Neuronal stem cell (in vitro differentiated cells): ENCODE data around the gene EBNA1BP2.
"Not testable (repeated sequence)": the region's sequence is repeated elsewhere in the genome, so short reads cannot be mapped to it uniquely, and the experiment has no call there.

Experiments
- DNase-seq: peaks from one replicate; pipeline ENCODE4 v3.0.0-alpha.2; 2013; ENCODE audit warnings: low spot score
- H2AFZ ChIP-seq: one replicate; pipeline ENCODE4 v1.6.1; 2013; ENCODE audit warnings: mild to moderate bottlenecking, low read length, inconsistent platforms
- H2AK5ac ChIP-seq: 2 replicates; pipeline ENCODE4 v1.6.1; 2013; ENCODE audit warnings: low read depth, mild to moderate bottlenecking, inconsistent platforms, low read length, moderate library complexity, mixed read lengths
- H2BK120ac ChIP-seq: 2 replicates; pipeline ENCODE4 v1.6.1; 2013; ENCODE audit warnings: low read depth, mild to moderate bottlenecking, inconsistent platforms, low read length, moderate library complexity, mixed read lengths
- H2BK12ac ChIP-seq: one replicate; pipeline ENCODE4 v1.6.1; 2013; ENCODE audit warnings: low read length, inconsistent platforms
- H2BK15ac ChIP-seq: 2 replicates; pipeline ENCODE4 v1.6.1; 2013; ENCODE audit warnings: mild to moderate bottlenecking, low read length, inconsistent platforms, mixed read lengths
- H2BK5ac ChIP-seq: one replicate; pipeline ENCODE4 v1.6.1; 2013; ENCODE audit warnings: inconsistent platforms, mild to moderate bottlenecking, low read length, moderate library complexity
- H3K14ac ChIP-seq: one replicate; pipeline ENCODE4 v1.6.1; 2013; ENCODE audit warnings: low read length, inconsistent platforms
- H3K18ac ChIP-seq: 2 replicates; pipeline ENCODE4 v1.6.1; 2013; ENCODE audit warnings: low read length, inconsistent platforms
- H3K23ac ChIP-seq: 2 replicates; pipeline ENCODE4 v1.6.1; 2013; ENCODE audit warnings: low read depth, mild to moderate bottlenecking, mixed read lengths, low read length, inconsistent platforms; ENCODE audit not compliant: poor library complexity
- H3K27ac ChIP-seq: replicated peaks from 3 replicates; pipeline ENCODE4 v1.5.1; 2013; ENCODE audit warnings: low read length, inconsistent platforms
- H3K27me3 ChIP-seq, 3 experiments: 2 replicates each; pipeline ENCODE4 v1.6.1; 2013; ENCODE audit warnings: low read length in 3 of 3, mild to moderate bottlenecking in 2 of 3, inconsistent platforms in 1 of 3, low read depth in 1 of 3, mixed read lengths in 1 of 3, moderate library complexity in 1 of 3; ENCODE audit not compliant: control insufficient read depth in 3 of 3, insufficient read depth in 3 of 3
- H3K36me3 ChIP-seq, 2 donors: replicated peaks in 1 of 2; 2 replicates each; pipeline ENCODE4 v1.6.1; 2013; ENCODE audit warnings: low read length in 2 of 2; ENCODE audit not compliant: control insufficient read depth in 2 of 2, insufficient read depth in 2 of 2
- H3K4ac ChIP-seq: 2 replicates; pipeline ENCODE4 v1.6.1; 2013; ENCODE audit warnings: inconsistent platforms, mild to moderate bottlenecking, low read length, moderate library complexity
- H3K4me1 ChIP-seq, 2 donors: 1 replicate in 1 of 2; 2 replicates in 1 of 2; pipeline ENCODE4 v1.6.1; 2013; ENCODE audit warnings: low read length in 2 of 2, low read depth in 1 of 2; ENCODE audit not compliant: control insufficient read depth in 2 of 2, insufficient read depth in 1 of 2
- H3K4me2 ChIP-seq: one replicate; pipeline ENCODE4 v1.6.1; 2013; ENCODE audit warnings: mild to moderate bottlenecking, low read length, inconsistent platforms; ENCODE audit not compliant: insufficient read depth, poor library complexity, severe bottlenecking
- H3K4me3 ChIP-seq, 2 donors: 2 replicates each; pipeline ENCODE4 v1.5.1; 2013; ENCODE audit warnings: low read length in 2 of 2, mild to moderate bottlenecking in 2 of 2, inconsistent platforms in 1 of 2, moderate library complexity in 1 of 2
- H3K79me1 ChIP-seq: one replicate; pipeline ENCODE4 v1.6.1; 2013; ENCODE audit warnings: low read depth, mild to moderate bottlenecking, inconsistent platforms, low read length, moderate library complexity
- H3K9ac ChIP-seq: one replicate; pipeline ENCODE4 v1.6.1; 2013; ENCODE audit warnings: mild to moderate bottlenecking, low read depth, low read length, inconsistent platforms; ENCODE audit not compliant: poor library complexity
- H3K9me3 ChIP-seq, 2 donors: replicated peaks in 1 of 2; 2 replicates each; pipeline versions ENCODE3 to v1.6.1; 2013; ENCODE audit warnings: low read length in 2 of 2, mild to moderate bottlenecking in 2 of 2, inconsistent platforms in 1 of 2, low read depth in 1 of 2, mixed read lengths in 1 of 2, moderate library complexity in 1 of 2; ENCODE audit not compliant: control insufficient read depth in 2 of 2, insufficient read depth in 1 of 2
- H4K8ac ChIP-seq: one replicate; pipeline ENCODE4 v1.6.1; 2013; ENCODE audit warnings: low read depth, mild to moderate bottlenecking, inconsistent platforms, low read length, moderate library complexity
- H4K91ac ChIP-seq: one replicate; pipeline ENCODE4 v1.6.1; 2013; ENCODE audit warnings: low read length, low read depth, mild to moderate bottlenecking, inconsistent platforms; ENCODE audit not compliant: poor library complexity
- WGBS, 2 donors: extraction: QIAGEN DNeasy Blood & Tissue Kit; methylation state at CpG; one replicate each; pipeline ENCODE4 v1.1.7; 2013; ENCODE audit warnings: missing lambda C conversion rate in 2 of 2, mixed read lengths in 1 of 2; ENCODE audit not compliant: insufficient read length in 2 of 2, insufficient replicate concordance in 1 of 2; ENCODE audit errors: extremely low coverage in 2 of 2; 5-methylcytosine and 5-hydroxymethylcytosine counted together

EBNA1BP2 gene

DNA sequence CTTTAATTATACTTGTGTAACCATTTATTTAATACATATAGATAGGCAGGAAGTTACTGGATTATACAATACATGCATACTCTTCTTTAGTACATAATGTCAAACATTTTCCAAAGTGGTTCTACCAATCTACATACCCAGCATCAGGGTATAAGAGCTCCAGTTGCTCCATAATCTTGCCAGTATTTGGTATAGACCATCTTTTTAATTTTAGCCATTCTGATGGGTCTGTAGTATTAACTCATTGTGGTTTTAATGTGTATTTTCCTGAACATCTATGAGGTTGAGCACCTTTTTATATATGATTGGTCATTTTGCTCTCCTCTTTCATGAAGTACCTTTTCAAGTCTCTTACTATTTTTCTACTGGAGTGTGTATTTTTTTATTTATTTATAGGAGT is 32.1 kb downstream of the EBNA1BP2 start:
- Histone ChIP-seq H3K36me3 (no peaks in the 10 kb centered on the region), H3K9me3 (peaks cover 2 to 24% of the 10 kb centered on the region in 2 donors), H3K4me2 (no peak overlapping the region), H3K27me3 (no peaks in the 10 kb centered on the region), H4K8ac (no peak overlapping the region), H3K18ac (no peak overlapping the region), H2AK5ac (no peak overlapping the region), H4K91ac (no peak overlapping the region), H2BK120ac (no peak overlapping the region), H3K79me1 (peaks cover under 1% of the 10 kb centered on the region), H3K9ac (no peak overlapping the region), H3K23ac (no peak overlapping the region), H3K14ac (no peak overlapping the region), H3K4ac (no peak overlapping the region), H3K27ac (no peak overlapping the region), H2BK12ac (no peak overlapping the region), H3K4me1 (no peaks in the 10 kb centered on the region), H2BK5ac (no peak overlapping the region), H2AFZ (no peak overlapping the region), H3K4me3 (no peak overlapping the region), H2BK15ac (no peak overlapping the region)
- DNase-seq = no peak

- DNase-seq, H2BK12ac ChIP-seq, H3K4ac ChIP-seq, H2BK5ac ChIP-seq, H3K4me1 ChIP-seq, H3K4me2 ChIP-seq, H3K79me1 ChIP-seq, H3K36me3 ChIP-seq, H3K27me3 ChIP-seq, H3K23ac ChIP-seq, H2BK120ac ChIP-seq, H2BK15ac ChIP-seq, H3K27ac ChIP-seq, H3K4me3 ChIP-seq, H4K8ac ChIP-seq, H2AK5ac ChIP-seq, H3K9ac ChIP-seq, H2AFZ ChIP-seq, H4K91ac ChIP-seq, H3K14ac ChIP-seq, H3K18ac ChIP-seq: not testable (repeated sequence)
- peaks cover 3 to 31% of the 10 kb centered on the region in 2 donors for H3K9me3 ChIP-seq
- no CpG with 5 or more reads among the region's 8 CpGs for whole genome bisulfite sequencing, 2 donors
Measured at GRCh38 chr1:43139295-43139694, 32.8 kb downstream of the EBNA1BP2 start.

DNA sequence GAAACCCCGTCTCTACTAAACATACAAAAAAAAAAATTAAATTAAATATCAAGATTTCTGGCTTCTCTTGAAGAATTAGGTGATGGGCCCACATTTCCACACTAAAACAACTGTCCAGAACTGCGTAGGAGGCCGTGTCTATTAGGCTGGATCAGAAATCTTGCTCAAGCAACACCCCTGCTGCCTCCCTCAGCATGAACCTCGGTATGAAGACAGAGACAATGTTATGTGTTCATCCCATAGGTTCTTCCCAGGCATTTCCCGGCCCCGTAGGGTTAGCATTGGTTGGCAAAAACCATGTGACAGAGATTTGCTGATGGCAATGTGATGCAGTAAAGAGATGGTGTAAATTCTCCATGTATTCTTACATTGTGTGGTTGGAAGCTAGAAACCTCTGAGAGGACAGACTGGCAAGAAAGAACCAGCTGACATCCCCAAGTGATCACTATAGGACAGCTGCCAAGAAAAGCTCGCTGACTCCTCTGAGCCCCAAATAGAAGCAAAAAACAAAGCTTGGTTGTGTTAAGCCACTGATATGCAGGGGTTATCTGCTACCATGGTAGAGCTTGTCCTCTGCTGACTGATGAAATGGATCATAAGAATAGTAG is 34.5 kb downstream of the EBNA1BP2 start:
- H2AK5ac ChIP-seq = no peak overlapping the region
- WGBS, 2 donors = no CpG with 5 or more reads among the region's 7 CpGs
- no peak overlapping the region for H3K4me3 ChIP-seq
- no peak overlapping the region for H4K8ac ChIP-seq
- no peak for DNase-seq
- no peak overlapping the region for H2BK5ac ChIP-seq
- no peaks in the 10 kb centered on the region for H3K27me3 ChIP-seq
- no peak overlapping the region for H3K4me2 ChIP-seq
- no peaks in the 10 kb centered on the region for H3K36me3 ChIP-seq
- H3K18ac ChIP-seq = no peak overlapping the region
- H3K9me3 ChIP-seq = peaks cover 4 to 36% of the 10 kb centered on the region in 2 donors
- peaks cover 3% of the 10 kb centered on the region for H3K79me1 ChIP-seq
- no peak overlapping the region for H3K23ac ChIP-seq
- no peak overlapping the region for H3K27ac ChIP-seq
- H3K14ac ChIP-seq = no peak overlapping the region
- no peaks in the 10 kb centered on the region for H3K4me1 ChIP-seq
- no peak overlapping the region for H2BK15ac ChIP-seq
- H3K9ac ChIP-seq = no peak overlapping the region
- H4K91ac ChIP-seq = no peak overlapping the region
- H2AFZ ChIP-seq = no peak overlapping the region
- H2BK120ac ChIP-seq = no peak overlapping the region
- H3K4ac ChIP-seq = no peak overlapping the region
- H2BK12ac ChIP-seq = no peak overlapping the region

DNA sequence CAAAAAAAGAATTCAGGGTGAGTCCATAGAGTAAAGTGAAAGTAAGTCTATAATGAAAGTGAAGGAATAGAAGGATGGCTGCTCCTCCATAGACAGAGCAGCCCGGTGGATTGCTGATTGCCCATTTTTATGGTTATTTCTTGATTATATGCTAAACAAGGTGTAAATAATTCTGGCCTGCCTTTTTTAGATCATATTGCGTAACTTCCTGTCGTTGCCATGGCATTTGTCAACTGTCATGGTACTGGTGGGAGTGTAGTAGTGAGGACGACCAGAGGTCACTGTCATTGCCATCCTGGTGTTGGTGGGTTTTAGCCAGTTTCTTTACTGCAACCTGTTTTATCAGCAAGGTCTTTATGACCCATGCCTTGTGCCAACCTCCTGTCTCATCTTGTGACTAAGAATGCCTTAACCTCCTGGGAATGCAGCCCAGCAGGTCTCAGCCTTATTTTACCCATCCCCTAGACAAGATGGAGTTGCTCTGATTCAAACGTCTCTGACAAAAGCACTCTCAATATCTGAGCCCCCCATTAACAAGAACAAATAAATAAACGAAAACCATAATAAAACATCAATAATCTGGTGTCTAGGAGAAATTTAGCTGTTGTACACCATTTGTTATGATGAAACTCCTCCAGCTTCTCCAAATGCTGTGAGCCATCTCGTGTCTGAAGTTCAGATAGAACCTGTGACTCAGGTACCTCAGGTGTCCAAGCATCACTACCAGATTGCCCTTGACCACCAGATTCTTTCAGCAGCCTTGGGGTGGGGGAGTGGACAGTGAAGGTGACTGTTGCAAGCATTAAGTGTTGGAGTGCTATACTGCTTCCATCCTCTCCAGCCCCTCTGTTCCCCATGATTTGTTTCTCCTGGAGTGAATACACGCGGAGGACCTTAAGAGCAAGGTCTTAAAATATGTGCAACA is 36.0 kb downstream of the EBNA1BP2 start:
- Histone ChIP-seq H4K91ac (no peak overlapping the region), H3K79me1 (peaks cover 3% of the 10 kb centered on the region), H2AK5ac (no peak overlapping the region), H3K36me3 (no peaks in the 10 kb centered on the region), H2BK120ac (no peak overlapping the region), H2AFZ (no peak overlapping the region), H3K27ac (no peak overlapping the region), H2BK12ac (no peak overlapping the region), H2BK15ac (no peak overlapping the region), H3K9ac (no peak overlapping the region), H3K23ac (no peak overlapping the region), H3K9me3 (peaks cover 6 to 36% of the 10 kb centered on the region in 2 donors), H3K4me1 (no peaks in the 10 kb centered on the region), H3K4ac (no peak overlapping the region), H4K8ac (no peak overlapping the region), H3K4me3 (no peak overlapping the region), H3K4me2 (no peak overlapping the region), H3K18ac (no peak overlapping the region), H3K27me3 (no peaks in the 10 kb centered on the region), H3K14ac (no peak overlapping the region), H2BK5ac (no peak overlapping the region)
- no peak for DNase-seq
- WGBS, 2 donors = no CpG with 5 or more reads among the region's 9 CpGs
